CD4-positive, CD25-positive, alpha-beta regulatory T cell (primary cell): ENCODE data around the gene GATA5. TPM values are rescaled to one million over a fixed set of nuclear protein-coding genes. Genes with fewer than 3 reads are reported as not detected.

Experiments used
- ATAC-seq, 2 donors: fragments of 150-1000 bp; cut with Tn5 transposase; one replicate each; pipeline ENCODE4 v1.10.0; 2021; ENCODE audit warnings: low read depth in 2 of 2, moderate number of reproducible peaks in 2 of 2, moderate library complexity in 1 of 2
- DNase-seq, 3 donors: peaks; one replicate each; pipeline versions ENCODE4 v3.0.0 to v3.0.0-alpha.2; 2012 to 2022; ENCODE audit warnings: mixed read lengths in 1 of 3
- H3K27ac ChIP-seq: one replicate; pipeline ENCODE4 v1.7.0; 2013; ENCODE audit warnings: mild to moderate bottlenecking, low read length; ENCODE audit not compliant: insufficient read depth, poor library complexity, severe bottlenecking
- H3K27me3 ChIP-seq: one replicate; pipeline ENCODE4 v1.7.0; 2013; ENCODE audit warnings: low read length; ENCODE audit not compliant: control insufficient read depth, insufficient read depth
- H3K36me3 ChIP-seq: one replicate; pipeline ENCODE4 v1.7.0; 2013; ENCODE audit warnings: mild to moderate bottlenecking, low read length, moderate library complexity; ENCODE audit not compliant: control insufficient read depth, insufficient read depth
- H3K4me1 ChIP-seq: 2 replicates; pipeline ENCODE4 v1.7.0; 2013; ENCODE audit warnings: mild to moderate bottlenecking, low read length; ENCODE audit not compliant: insufficient read depth, control insufficient read depth, poor library complexity, severe bottlenecking
- H3K4me3 ChIP-seq: one replicate; pipeline ENCODE4 v1.7.0; 2013; ENCODE audit warnings: low read depth, mild to moderate bottlenecking, low read length, moderate library complexity
- H3K9me3 ChIP-seq, 2 experiments: 1 replicate in 1 of 2; 2 replicates in 1 of 2; pipeline ENCODE4 v1.7.0; 2013; ENCODE audit warnings: low read length in 2 of 2, mild to moderate bottlenecking in 1 of 2, moderate library complexity in 1 of 2; ENCODE audit not compliant: control insufficient read depth in 2 of 2
- H3K27ac Mint-ChIP-seq, 3 donors: one replicate each; pipeline ENCODE4 v1.8.0; 2020 to 2022; ENCODE audit warnings: mild to moderate bottlenecking in 3 of 3, mixed read lengths in 3 of 3, moderate library complexity in 2 of 3
- H3K27me3 Mint-ChIP-seq: one replicate; pipeline ENCODE4 v1.8.0; 2022; ENCODE audit warnings: mild to moderate bottlenecking, mixed read lengths
- H3K36me3 Mint-ChIP-seq: one replicate; pipeline ENCODE4 v1.8.0; 2020; ENCODE audit warnings: mixed read lengths
- H3K4me1 Mint-ChIP-seq, 4 donors: one replicate each; pipeline ENCODE4 v1.8.0; 2020 to 2022; ENCODE audit warnings: mixed read lengths in 4 of 4, mild to moderate bottlenecking in 1 of 4
- H3K4me3 Mint-ChIP-seq, 4 donors: one replicate each; pipeline ENCODE4 v1.8.0; 2020 to 2022; ENCODE audit warnings: mild to moderate bottlenecking in 4 of 4, mixed read lengths in 4 of 4, moderate library complexity in 3 of 4
- H3K9me3 Mint-ChIP-seq, 7 donors: one replicate each; pipeline ENCODE4 v1.8.0; 2020 to 2022; ENCODE audit warnings: mixed read lengths in 7 of 7, mild to moderate bottlenecking in 3 of 7, moderate library complexity in 2 of 7
- polyA plus RNA-seq, 4 donors: library from polyadenylated mRNA; unstranded; fragments of 300-500 nt; fragmentation: Illumina TruSeq; gene quantifications; one replicate each; pipeline ENCODE4 v1.2.3, GENCODE V29; 2021
- total RNA-seq: library from RNA; stranded (reverse); gene quantifications from one replicate; pipeline ENCODE4 v1.2.3, GENCODE V29; 2022

Gene GATA5
- total and polyA plus RNA-seq, 5 donors from 2014 or later = not detected

GRCh38 chr20:62504323-62504722, 28.5 kb upstream of the GATA5 start:
- no peaks in the 10 kb centered on the region for H3K36me3 Mint-ChIP-seq
- Histone ChIP-seq H3K9me3 (no peaks in the 10 kb centered on the region), H3K27me3 (no peaks in the 10 kb centered on the region), H3K4me3 (no peak overlapping the region), H3K4me1 (peaks cover 17% of the 10 kb centered on the region), H3K36me3 (no peaks in the 10 kb centered on the region), H3K27ac (no peak overlapping the region)
- ATAC-seq (no peak), DNase-seq (no peak)
- H3K27me3 Mint-ChIP-seq = no peaks in the 10 kb centered on the region
- no peak overlapping the region for H3K27ac Mint-ChIP-seq
- H3K4me1 Mint-ChIP-seq = peaks cover 0 to 31% (median 16%) of the 10 kb centered on the region in 4 donors
- H3K9me3 Mint-ChIP-seq = no peaks in the 10 kb centered on the region
- peak overlapping the region in 1 of 4 donors; percentile 34 for H3K4me3 Mint-ChIP-seq

DNA sequence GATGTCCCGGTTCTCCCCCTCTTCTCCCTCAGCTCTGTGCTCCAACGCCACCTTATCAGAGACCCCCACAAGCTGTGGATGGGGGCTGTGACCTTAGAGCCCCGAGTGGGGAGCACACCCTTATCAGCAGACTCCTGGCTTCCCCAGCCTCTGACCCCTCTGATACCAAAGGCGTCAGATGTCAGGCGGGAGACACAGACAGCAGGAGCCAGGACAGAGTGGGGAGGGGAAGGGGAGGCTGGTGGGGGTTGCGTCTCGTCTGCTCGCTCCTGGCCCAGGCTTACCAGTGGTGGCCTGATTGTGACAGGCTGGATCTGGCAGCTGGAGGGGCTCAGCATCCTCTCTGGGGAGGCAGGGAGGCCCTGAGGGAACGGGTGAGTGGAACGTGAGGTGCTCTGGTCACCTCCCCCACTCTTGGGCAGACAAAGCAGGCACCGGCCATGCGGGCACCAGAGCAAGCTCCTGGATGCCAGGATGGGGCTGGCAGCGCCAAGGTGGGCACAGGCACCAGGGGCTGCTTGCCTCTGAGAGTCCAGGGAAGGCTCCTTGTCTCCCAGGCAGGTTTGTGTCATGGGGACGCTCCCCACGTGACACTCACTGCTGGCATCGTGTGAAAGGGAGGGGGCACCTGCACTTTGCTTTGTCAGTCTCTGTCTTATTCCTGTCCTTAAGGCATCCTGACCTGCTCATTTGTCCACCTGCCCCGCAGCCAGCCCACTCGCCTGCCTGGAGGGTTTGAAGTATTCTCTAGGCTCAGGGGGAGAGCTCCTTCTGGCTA, 27.8 kb upstream of the GATA5 start:
- Histone ChIP-seq H3K27me3 (no peaks in the 10 kb centered on the region), H3K27ac (no peak overlapping the region), H3K4me1 (peaks cover 17% of the 10 kb centered on the region), H3K9me3 (no peaks in the 10 kb centered on the region), H3K4me3 (no peak overlapping the region), H3K36me3 (no peaks in the 10 kb centered on the region)
- no peaks in the 10 kb centered on the region for H3K9me3 Mint-ChIP-seq
- peaks cover 0 to 31% (median 16%) of the 10 kb centered on the region in 4 donors for H3K4me1 Mint-ChIP-seq
- H3K36me3 Mint-ChIP-seq = no peaks in the 10 kb centered on the region
- H3K27ac Mint-ChIP-seq = peak overlapping the region in 1 of 3 donors; percentile 62
- DNase-seq (no peak), ATAC-seq (no peak)
- H3K4me3 Mint-ChIP-seq = peak overlapping the region in 1 of 4 donors; percentile 66
- H3K27me3 Mint-ChIP-seq = no peaks in the 10 kb centered on the region

DNA sequence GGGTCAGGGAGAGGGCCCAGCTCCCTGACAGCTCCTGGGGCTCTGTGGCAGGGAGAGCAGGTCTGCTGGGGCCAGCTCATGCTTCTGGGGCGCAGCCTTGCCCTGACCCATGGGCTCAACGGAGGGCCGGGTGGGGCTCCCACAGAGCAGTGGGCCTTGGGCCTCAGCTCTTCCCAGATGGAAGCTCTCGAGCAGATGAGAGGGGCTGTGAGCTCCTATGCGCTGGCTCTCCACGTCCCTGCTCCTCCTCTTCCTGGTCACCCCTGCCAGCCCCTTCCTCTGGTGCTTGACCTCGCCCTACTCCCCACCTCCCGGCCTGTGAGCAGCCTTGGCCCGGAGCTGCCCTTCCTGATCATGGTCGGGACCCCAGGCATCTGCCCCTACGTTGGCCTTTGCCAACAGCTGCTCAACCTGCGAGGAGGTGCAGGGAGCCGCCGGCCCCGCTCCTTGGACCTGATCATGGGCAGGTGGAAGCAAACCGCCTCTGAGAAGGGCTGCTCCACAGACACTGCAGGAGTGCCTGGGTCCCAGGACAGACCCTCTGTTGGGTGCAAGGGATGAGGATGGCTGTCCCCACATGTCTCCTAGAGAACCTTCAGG, 26.8 kb upstream of the GATA5 start:
- DNase-seq (no peak), ATAC-seq (no peak)
- Mint-ChIP-seq H3K4me3 (no peak overlapping the region), H3K36me3 (no peaks in the 10 kb centered on the region), H3K9me3 (no peaks in the 10 kb centered on the region), H3K4me1 (peaks cover 0 to 31% (median 16%) of the 10 kb centered on the region in 4 donors), H3K27ac (peak overlapping the region in 1 of 3 donors; percentile 48), H3K27me3 (no peaks in the 10 kb centered on the region)
- Histone ChIP-seq H3K4me1 (peaks cover 17% of the 10 kb centered on the region), H3K9me3 (no peaks in the 10 kb centered on the region), H3K27me3 (no peaks in the 10 kb centered on the region), H3K36me3 (no peaks in the 10 kb centered on the region), H3K4me3 (no peak overlapping the region), H3K27ac (peak overlapping the region; percentile 56)

- ATAC-seq = peak; percentile 70 to 78
- H3K4me3 Mint-ChIP-seq = no peak overlapping the region
- peak overlapping the region; percentile 39 to 88 (median 84) for H3K27ac Mint-ChIP-seq
- Histone ChIP-seq H3K9me3 (no peaks in the 10 kb centered on the region), H3K4me1 (peaks cover 17% of the 10 kb centered on the region), H3K4me3 (no peak overlapping the region), H3K27me3 (no peaks in the 10 kb centered on the region), H3K36me3 (no peaks in the 10 kb centered on the region), H3K27ac (peak overlapping the region; percentile 56)
- no peaks in the 10 kb centered on the region for H3K27me3 Mint-ChIP-seq
- peak in 2 of 3 donors; percentile 32 to 60 for DNase-seq
- peaks cover 0 to 31% (median 16%) of the 10 kb centered on the region in 4 donors for H3K4me1 Mint-ChIP-seq
- no peaks in the 10 kb centered on the region for H3K36me3 Mint-ChIP-seq
- H3K9me3 Mint-ChIP-seq = no peaks in the 10 kb centered on the region
Measured at GRCh38 chr20:62501801-62502495, 26.2 kb upstream of the GATA5 start.

- H3K27me3 ChIP-seq = no peaks in the 10 kb centered on the region
- Mint-ChIP-seq H3K27me3 (no peaks in the 10 kb centered on the region), H3K27ac (peak overlapping the region in 1 of 3 donors; percentile 69), H3K4me3 (no peak overlapping the region), H3K36me3 (no peaks in the 10 kb centered on the region), H3K9me3 (no peaks in the 10 kb centered on the region), H3K4me1 (peaks cover 0 to 31% (median 16%) of the 10 kb centered on the region in 4 donors)
- H3K27ac ChIP-seq = no peak overlapping the region
- H3K36me3 ChIP-seq = no peaks in the 10 kb centered on the region
- no peaks in the 10 kb centered on the region for H3K9me3 ChIP-seq
- H3K4me3 ChIP-seq = no peak overlapping the region
- ATAC-seq (peak; percentile 44 to 59), DNase-seq (peak; percentile 67 to 77 (median 72))
- peaks cover 17% of the 10 kb centered on the region for H3K4me1 ChIP-seq
Measured at GRCh38 chr20:62500237-62500864, 24.6 kb upstream of the GATA5 start.

DNA sequence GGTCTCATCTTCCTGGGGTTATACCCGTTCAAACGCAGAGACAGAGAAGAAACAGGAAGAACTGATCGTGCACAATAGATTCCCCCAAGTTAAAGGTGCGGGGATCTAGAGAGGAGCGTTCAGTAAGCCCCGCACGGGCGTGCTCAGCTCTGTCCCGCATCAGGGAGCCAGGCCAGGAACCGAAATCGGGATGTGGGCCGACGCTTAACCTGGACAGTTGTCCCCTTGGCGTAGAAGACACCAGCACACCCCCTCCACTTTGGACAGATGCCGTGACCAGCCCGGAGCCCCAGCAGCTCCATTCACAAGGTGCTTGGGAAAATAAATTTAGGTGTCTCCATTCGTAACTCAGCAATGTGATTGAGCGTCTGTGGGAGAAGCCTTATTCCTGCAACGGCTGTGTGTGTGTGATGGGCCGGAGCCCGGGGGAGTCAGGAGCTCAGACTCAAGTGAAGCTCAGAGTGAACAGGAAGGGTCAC, 24.0 kb upstream of the GATA5 start:
- Mint-ChIP-seq H3K27ac (no peak overlapping the region), H3K27me3 (no peaks in the 10 kb centered on the region), H3K36me3 (no peaks in the 10 kb centered on the region), H3K9me3 (no peaks in the 10 kb centered on the region), H3K4me3 (no peak overlapping the region), H3K4me1 (peaks cover 0 to 31% (median 16%) of the 10 kb centered on the region in 4 donors)
- no peak for DNase-seq
- no peaks in the 10 kb centered on the region for H3K9me3 ChIP-seq
- no peaks in the 10 kb centered on the region for H3K36me3 ChIP-seq
- no peaks in the 10 kb centered on the region for H3K27me3 ChIP-seq
- no peak overlapping the region for H3K4me3 ChIP-seq
- H3K4me1 ChIP-seq = peaks cover 17% of the 10 kb centered on the region
- no peak for ATAC-seq
- no peak overlapping the region for H3K27ac ChIP-seq

DNA sequence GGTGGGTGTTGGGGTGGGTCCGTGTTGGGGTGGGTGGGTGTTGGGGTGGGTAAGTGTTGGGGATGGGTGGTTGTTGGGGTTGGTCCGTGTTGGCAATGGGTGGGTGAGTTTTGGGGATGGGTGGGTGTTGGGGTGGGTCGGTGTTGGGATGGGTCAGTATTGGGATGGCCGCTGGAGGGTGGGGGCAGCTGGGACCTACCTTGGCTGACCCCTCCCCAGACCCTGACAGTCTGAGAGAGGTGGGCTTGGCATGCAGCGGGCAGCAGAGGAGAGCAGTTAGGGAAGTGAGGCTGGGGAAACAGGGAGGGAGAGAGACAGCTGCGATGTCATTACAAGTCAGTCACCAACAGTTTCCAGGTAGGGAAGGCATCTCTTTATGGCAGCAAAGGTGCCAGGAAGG, 23.1 kb upstream of the GATA5 start:
- H3K27me3 ChIP-seq = no peaks in the 10 kb centered on the region
- Mint-ChIP-seq H3K9me3 (peaks cover 0 to 2% (median 0%) of the 10 kb centered on the region in 7 donors), H3K4me1 (peaks cover 0 to 29% (median 16%) of the 10 kb centered on the region in 4 donors), H3K36me3 (no peaks in the 10 kb centered on the region), H3K4me3 (no peak overlapping the region), H3K27ac (no peak overlapping the region), H3K27me3 (no peaks in the 10 kb centered on the region)
- H3K27ac ChIP-seq = no peak overlapping the region
- no peak overlapping the region for H3K4me3 ChIP-seq
- no peaks in the 10 kb centered on the region for H3K9me3 ChIP-seq
- no peaks in the 10 kb centered on the region for H3K36me3 ChIP-seq
- ATAC-seq (no peak), DNase-seq (no peak)
- peaks cover 17% of the 10 kb centered on the region for H3K4me1 ChIP-seq
